ENCODE measurements around the gene SEMA4A.

- no peak for TF ChIP-seq CTCF (conservative IDR thresholded peaks at IDR 0.05; ENCODE audit: low read length)
- no peak for TF ChIP-seq EZH2phosphoT487 (IDR thresholded peaks at IDR 0.05; ENCODE audit: borderline replicate concordance)
Observed at GRCh38 chr1:156203331-156203730, 49.9 kb downstream of the SEMA4A start.

Measured in Loucy (cell line).